Thyroid gland (tissue), 4 donors: ENCODE measurements around the gene TSPAN9. TPM values are rescaled to one million over a fixed set of nuclear protein-coding genes. Genes with fewer than 3 reads are reported as not detected.
A peak's percentile ranks its signal among the peaks of the same experiment; 100 is the strongest.

ENCODE experiments used
- DNase-seq, 2 donors: peaks; one replicate each; pipeline ENCODE4 v3.0.0-alpha.2; 2019
- H3K27ac ChIP-seq, 3 donors: fragments of 200-600 bp; sonication (generic); 1 replicate in 2 of 3; 2 replicates in 1 of 3; pipeline ENCODE4 v1.5.1; 2016 to 2019; ENCODE audit warnings: mild to moderate bottlenecking in 1 of 3, moderate library complexity in 1 of 3
- H3K27me3 ChIP-seq: fragments of 200-600 bp; sonication (generic); one replicate; pipeline ENCODE4 v1.5.1; 2019
- H3K36me3 ChIP-seq, 2 donors: fragments of 200-600 bp; sonication (generic); one replicate each; pipeline ENCODE4 v1.5.1; 2016 to 2019
- H3K4me1 ChIP-seq, 2 donors: fragments of 200-600 bp; sonication (generic); one replicate each; pipeline ENCODE4 v1.5.1; 2017 to 2019
- H3K4me3 ChIP-seq, 3 donors: fragments of 200-600 bp; sonication (generic); replicated peaks in 1 of 3; 1 replicate in 2 of 3; 2 replicates in 1 of 3; pipeline ENCODE4 v1.5.1; 2016; ENCODE audit warnings: mild to moderate bottlenecking in 1 of 3
- H3K9me3 ChIP-seq: fragments of 200-600 bp; sonication (generic); one replicate; pipeline ENCODE4 v1.5.1; 2017
- POLR2A ChIP-seq, 2 donors: fragments of 450-650 bp; IDR thresholded peaks; one replicate each; pipeline ENCODE4 v1.6.1; 2017; ENCODE audit warnings: antibody characterized with exemption in 2 of 2, mild to moderate bottlenecking in 2 of 2, moderate library complexity in 1 of 2
- WGBS, 2 donors: methylation state at CpG; one replicate each; pipeline ENCODE4 v1.1.5; 2017; 5-methylcytosine and 5-hydroxymethylcytosine counted together
- intact Hi-C: fragments of 100-400 bp; cut with DNase I; formaldehyde crosslinking; loops from one replicate; pipeline ENCODE4 v1.15.1; 2023
- total RNA-seq, 4 donors: library from RNA; depleted of rRNA; stranded (reverse); fragments of >200 nt; gene quantifications; one replicate each; pipeline ENCODE4 v1.2.3, GENCODE V29; 2016
- TF ChIP-seq, protein P1 (sequence below), 6 experiments: fragments of 200-600 bp in 3 of 6; fragments of 450-650 bp in 3 of 6; sonication (generic) in 3 of 6; IDR thresholded peaks; one replicate each; pipeline ENCODE4 v1.5.1; 2016 to 2019; ENCODE audit warnings: antibody characterized with exemption in 6 of 6, mild to moderate bottlenecking in 2 of 6, inconsistent platforms in 1 of 6, moderate library complexity in 1 of 6

The TSPAN9 gene
- total RNA-seq, 4 donors from 2014 or later: 26.9 to 47.5 (median 33.2) TPM

DNA sequence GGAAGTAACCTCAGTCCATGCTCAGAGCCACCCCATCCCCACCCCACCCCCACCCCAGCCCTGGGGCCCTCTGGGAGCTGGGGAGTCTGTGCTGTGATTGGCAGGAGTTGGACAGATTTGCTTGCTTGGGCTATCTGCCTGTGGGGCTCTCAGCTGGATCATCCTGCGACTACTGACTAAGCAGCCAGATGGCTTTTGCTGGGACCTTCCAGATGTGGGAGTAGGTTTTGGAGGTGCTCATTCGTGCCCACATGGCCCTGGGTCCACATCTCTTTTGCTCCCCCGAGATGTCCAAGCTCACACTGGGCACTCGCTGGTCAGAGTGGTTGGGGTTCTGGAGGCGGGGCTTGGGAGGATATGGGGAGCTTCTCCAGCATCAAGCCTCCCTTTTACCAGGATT lies 138.9 kb downstream of the TSPAN9 start:
- intact Hi-C loops: no loop called here
- no peak for DNase-seq
- TF ChIP-seq, protein P1, sequence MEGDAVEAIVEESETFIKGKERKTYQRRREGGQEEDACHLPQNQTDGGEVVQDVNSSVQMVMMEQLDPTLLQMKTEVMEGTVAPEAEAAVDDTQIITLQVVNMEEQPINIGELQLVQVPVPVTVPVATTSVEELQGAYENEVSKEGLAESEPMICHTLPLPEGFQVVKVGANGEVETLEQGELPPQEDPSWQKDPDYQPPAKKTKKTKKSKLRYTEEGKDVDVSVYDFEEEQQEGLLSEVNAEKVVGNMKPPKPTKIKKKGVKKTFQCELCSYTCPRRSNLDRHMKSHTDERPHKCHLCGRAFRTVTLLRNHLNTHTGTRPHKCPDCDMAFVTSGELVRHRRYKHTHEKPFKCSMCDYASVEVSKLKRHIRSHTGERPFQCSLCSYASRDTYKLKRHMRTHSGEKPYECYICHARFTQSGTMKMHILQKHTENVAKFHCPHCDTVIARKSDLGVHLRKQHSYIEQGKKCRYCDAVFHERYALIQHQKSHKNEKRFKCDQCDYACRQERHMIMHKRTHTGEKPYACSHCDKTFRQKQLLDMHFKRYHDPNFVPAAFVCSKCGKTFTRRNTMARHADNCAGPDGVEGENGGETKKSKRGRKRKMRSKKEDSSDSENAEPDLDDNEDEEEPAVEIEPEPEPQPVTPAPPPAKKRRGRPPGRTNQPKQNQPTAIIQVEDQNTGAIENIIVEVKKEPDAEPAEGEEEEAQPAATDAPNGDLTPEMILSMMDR (IDR thresholded peaks at IDR 0.05): no peak
- no peak for TF ChIP-seq POLR2A (IDR thresholded peaks at IDR 0.05)
- 96 to 100% methylated on average over 2 to 4 of the region's 5 CpGs for whole genome bisulfite sequencing, 2 donors
- Histone ChIP-seq H3K9me3 (no peaks in the 10 kb centered on the region), H3K36me3 (no peaks in the 10 kb centered on the region), H3K27me3 (no peaks in the 10 kb centered on the region), H3K27ac (no peak overlapping the region), H3K4me1 (peaks cover 19 to 33% of the 10 kb centered on the region in 2 donors), H3K4me3 (no peak overlapping the region)

DNA sequence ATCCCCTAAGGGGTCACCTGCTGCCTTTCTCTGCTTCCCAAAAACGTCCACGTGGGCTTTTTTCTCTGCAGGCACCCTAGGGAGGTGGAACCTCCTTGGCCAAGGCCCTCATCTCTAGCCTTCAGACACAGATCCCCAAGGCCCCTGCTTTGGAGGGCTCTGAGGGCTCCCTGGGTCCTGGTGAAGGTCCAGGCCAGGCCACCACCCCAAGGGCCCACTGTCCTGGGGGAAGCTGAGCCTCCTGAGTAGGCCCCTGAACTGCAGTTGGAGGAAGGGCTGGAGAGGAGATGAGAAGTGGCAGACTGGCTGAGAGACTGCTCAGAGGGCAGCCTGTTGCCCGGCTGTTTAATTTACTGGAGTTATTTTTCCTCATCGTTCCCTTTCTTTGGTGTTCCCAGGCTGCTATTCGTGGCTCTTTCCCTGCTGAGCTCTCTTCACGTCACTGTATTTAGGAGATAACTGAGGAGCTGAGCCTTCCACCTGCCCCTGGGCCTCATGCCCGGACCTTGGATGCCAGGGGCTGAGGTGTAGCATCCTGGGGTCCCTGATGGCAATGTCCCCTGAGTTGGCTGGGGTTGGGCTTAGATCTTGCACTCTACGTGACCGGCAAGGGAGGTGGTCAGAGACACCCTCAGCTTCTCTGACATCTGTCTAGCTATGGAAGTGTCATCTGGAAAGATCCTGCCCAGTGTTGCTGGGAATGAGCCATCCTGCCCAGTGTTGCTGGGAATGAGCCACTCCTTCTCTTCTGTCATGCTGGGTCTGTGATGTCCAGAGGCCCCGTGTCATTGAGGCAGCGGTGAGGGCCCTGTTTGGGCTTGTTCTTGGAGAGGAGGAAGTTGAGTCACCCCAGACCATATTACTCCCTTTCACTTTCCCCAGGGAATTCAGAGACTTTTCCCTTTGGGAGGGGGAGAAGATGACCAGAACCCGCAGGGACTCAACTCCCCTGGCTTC lies 139.8 kb downstream of the TSPAN9 start:
- intact Hi-C loops: no loop called here
- Histone ChIP-seq H3K27me3 (no peaks in the 10 kb centered on the region), H3K36me3 (no peaks in the 10 kb centered on the region), H3K4me1 (peaks cover 19 to 33% of the 10 kb centered on the region in 2 donors), H3K4me3 (no peak overlapping the region), H3K9me3 (no peaks in the 10 kb centered on the region), H3K27ac (no peak overlapping the region)
- no peak for DNase-seq
- WGBS, 2 donors: 85 to 90% methylated on average over 12 of the region's 12 CpGs
- TF ChIP-seq, protein P1 (IDR thresholded peaks at IDR 0.05): no peak
- no peak for TF ChIP-seq POLR2A (IDR thresholded peaks at IDR 0.05)

DNA sequence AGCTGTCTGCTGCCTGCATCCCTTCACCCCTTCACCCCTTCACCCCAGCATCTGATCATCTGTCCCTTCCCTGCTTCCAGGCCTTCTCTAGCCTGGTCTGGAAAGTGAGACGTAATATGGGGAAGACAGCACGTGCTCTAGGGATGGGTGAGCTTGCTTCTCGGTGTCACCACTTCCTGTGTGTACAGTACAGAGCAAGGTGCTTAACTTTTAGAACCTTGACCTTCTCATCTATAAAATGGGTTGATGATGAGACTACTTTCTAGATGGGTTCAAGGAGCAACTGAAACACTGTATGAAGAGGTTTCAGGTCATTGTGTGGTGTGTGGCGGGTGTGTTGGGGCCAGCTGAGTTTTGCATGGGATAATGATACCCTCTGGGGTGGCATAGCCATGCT lies 140.5 kb downstream of the TSPAN9 start:
- peaks cover 19 to 33% of the 10 kb centered on the region in 2 donors for H3K4me1 ChIP-seq
- 90 to 96% methylated on average over 4 of the region's 4 CpGs for WGBS, 2 donors
- intact Hi-C loops: no loop called here

DNA sequence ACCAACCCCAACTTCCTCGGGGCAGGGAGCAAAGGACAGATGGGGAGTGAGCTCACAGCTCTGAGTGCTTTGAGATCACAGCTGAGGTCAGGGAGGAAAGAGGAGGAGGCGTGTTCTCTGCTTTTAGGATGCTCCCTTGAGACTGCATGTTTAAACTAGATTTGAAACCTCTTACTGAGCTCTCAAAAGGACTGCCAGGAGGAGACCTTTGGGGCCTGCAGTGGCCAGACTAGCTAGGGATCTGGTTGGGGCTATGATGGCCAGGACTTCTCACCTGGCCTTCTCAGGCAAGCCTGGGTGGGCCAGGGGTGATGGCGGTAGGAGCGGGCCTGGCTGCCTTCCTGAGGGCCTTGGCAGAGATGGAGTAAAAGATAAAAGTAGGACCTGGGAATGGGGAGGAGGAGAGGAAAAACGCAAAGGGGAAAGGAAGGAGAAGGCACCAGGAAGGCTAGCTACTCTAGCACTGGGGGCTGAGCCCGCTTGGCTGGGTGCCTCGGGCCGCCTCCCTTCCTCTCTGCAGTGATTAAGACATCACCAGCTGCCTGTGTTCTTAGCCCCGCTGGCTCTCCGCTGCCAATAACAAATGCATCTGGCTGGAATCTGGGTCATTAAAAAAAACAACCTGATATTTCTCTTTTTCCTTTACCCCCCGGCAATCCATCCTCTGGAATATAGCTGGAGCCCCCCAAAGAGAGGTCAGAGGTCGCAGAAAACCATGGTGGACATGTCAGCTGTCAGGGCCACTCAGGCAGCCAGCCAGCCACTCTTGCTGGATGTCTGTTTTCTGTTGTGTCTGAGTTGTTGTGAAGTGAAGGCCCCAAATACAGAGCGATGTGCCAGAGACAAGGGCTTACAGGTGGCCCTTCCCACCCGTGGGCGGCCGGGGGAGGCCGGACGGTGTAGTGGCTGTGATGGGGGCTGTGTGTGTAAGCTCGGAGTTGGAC lies 141.3 kb downstream of the TSPAN9 start:
- WGBS, 2 donors: 48 to 54% methylated on average over 19 of the region's 19 CpGs
- Histone ChIP-seq H3K4me3 (no peak overlapping the region), H3K4me1 (peaks cover 19 to 33% of the 10 kb centered on the region in 2 donors), H3K9me3 (no peaks in the 10 kb centered on the region), H3K36me3 (no peaks in the 10 kb centered on the region), H3K27me3 (no peaks in the 10 kb centered on the region), H3K27ac (peak overlapping the region in 2 of 3 donors; percentile 50 to 63)
- TF ChIP-seq, protein P1 (IDR thresholded peaks at IDR 0.05): no peak
- TF ChIP-seq POLR2A (IDR thresholded peaks at IDR 0.05): no peak
- intact Hi-C loops: no loop called here
- peak; percentile 80 to 83 for DNase-seq

More for the DNA sequence above, 140.5 kb downstream of the TSPAN9 start:
- Histone ChIP-seq H3K27ac (no peak overlapping the region), H3K9me3 (no peaks in the 10 kb centered on the region), H3K36me3 (no peaks in the 10 kb centered on the region), H3K27me3 (no peaks in the 10 kb centered on the region), H3K4me3 (no peak overlapping the region)
- DNase-seq: no peak
- TF ChIP-seq, protein P1 (IDR thresholded peaks at IDR 0.05): no peak
- no peak for TF ChIP-seq POLR2A (IDR thresholded peaks at IDR 0.05)
